Panc1 (cell line): Measurements from ENCODE around the gene NTM. TPM values are rescaled to one million over a fixed set of nuclear protein-coding genes. Genes with fewer than 3 reads are reported as not detected.

Source experiments
- ATAC-seq: fragments of 200-7000 bp; cut with Tn5 transposase; 2 replicates; pipeline ENCODE4 v1.9.1; 2020; ENCODE audit warnings: mild to moderate bottlenecking, moderate library complexity
- BruUV-seq: library from RNA; stranded (reverse); fragments of 400-500 nt; replicated peaks from 2 replicates; lab custom pipeline; 2021; lab: Mats Ljungman, UMichigan
- CTCF ChIA-PET: fragments of 300-600 bp; sonication (Branson Sonifier 250); formaldehyde crosslinking; loops from one replicate; lab custom pipeline; 2022; ENCODE audit warnings: antibody characterized with exemption; lab: Charles Lee
- POLR2A ChIA-PET: fragments of 300-600 bp; sonication (Branson Sonifier 250); formaldehyde crosslinking; loops from one replicate; lab custom pipeline; 2022; ENCODE audit warnings: antibody characterized with exemption; lab: Charles Lee
- DNase-seq: peaks from one replicate; pipeline ENCODE4 v3.0.0-alpha.2; 2010; ENCODE audit warnings: low read depth, low spot score
- H3K27ac ChIP-seq: 2 replicates; pipeline ENCODE4 v1.5.1; 2011; ENCODE audit warnings: mild to moderate bottlenecking, low read length, inconsistent platforms
- H3K27me3 ChIP-seq: fragments of 200-500 bp; sonication (Bioruptor generic); 2 replicates; pipeline ENCODE4 v1.6.0; 2014; ENCODE audit warnings: low read length, inconsistent platforms; ENCODE audit not compliant: control insufficient read depth, insufficient read depth
- H3K36me3 ChIP-seq: fragments of 200-500 bp; sonication (Bioruptor generic); 2 replicates; pipeline ENCODE4 v1.5.1; 2014; ENCODE audit warnings: inconsistent platforms, mild to moderate bottlenecking, low read length, moderate library complexity; ENCODE audit not compliant: control insufficient read depth, insufficient read depth
- H3K4me1 ChIP-seq: 2 replicates; pipeline ENCODE4 v1.5.1; 2011; ENCODE audit warnings: inconsistent platforms, mild to moderate bottlenecking, low read length, moderate library complexity; ENCODE audit not compliant: control insufficient read depth, insufficient read depth
- H3K4me3 ChIP-seq, 2 experiments: 2 replicates each; pipeline ENCODE4 v1.5.1; 2011 to 2012; ENCODE audit warnings: low read depth in 2 of 2, low read length in 2 of 2, mild to moderate bottlenecking in 2 of 2, inconsistent platforms in 1 of 2, moderate library complexity in 1 of 2
- H3K9me3 ChIP-seq: fragments of 200-500 bp; sonication (Bioruptor generic); 2 replicates; pipeline ENCODE4 v1.5.1; 2014; ENCODE audit warnings: low read depth, mild to moderate bottlenecking, inconsistent platforms, low read length, moderate library complexity; ENCODE audit not compliant: control insufficient read depth, insufficient read depth
- POLR2AphosphoS5 ChIP-seq: IDR thresholded peaks from 2 replicates; pipeline ENCODE4 v1.6.1; 2012; ENCODE audit warnings: mild to moderate bottlenecking, low read depth, low read length, moderate library complexity
- REST ChIP-seq, 2 experiments: IDR thresholded peaks; 2 replicates each; pipeline ENCODE4 v1.6.1; 2011 to 2012; ENCODE audit warnings: low read depth in 2 of 2, control low read depth in 1 of 2, low read length in 1 of 2, mild to moderate bottlenecking in 1 of 2, moderate library complexity in 1 of 2; ENCODE audit not compliant: insufficient read depth in 1 of 2
- SIN3A ChIP-seq: IDR thresholded peaks from 2 replicates; pipeline ENCODE4 v1.6.1; 2012; ENCODE audit warnings: low read depth, mild to moderate bottlenecking, low read length, moderate library complexity, borderline replicate concordance; ENCODE audit not compliant: insufficient read depth
- TCF7L2 ChIP-seq: IDR thresholded peaks from 2 replicates; pipeline ENCODE4 v1.6.1; 2011; ENCODE audit warnings: mild to moderate bottlenecking, low read depth, low read length, inconsistent platforms
- in situ Hi-C: cut with HindIII; loops from 2 replicates; pipeline ENCODE4 v1.10.0; 2016; ENCODE audit warnings: low sequenced_read_pairs, low pct_unique_long_range_greater_than_20kb
- intact Hi-C: fragments of 100-400 bp; cut with micrococcal nuclease; formaldehyde crosslinking; loops from one replicate; pipeline ENCODE4 v1.10.0; 2022; ENCODE audit not compliant: unreplicated experiment
- total RNA-seq: library from RNA; stranded (reverse); gene quantifications from one replicate; pipeline ENCODE4 v1.2.1, GENCODE V29; 2021; ENCODE audit not compliant: unreplicated experiment
- TF ChIP-seq, protein P1 (sequence below): fragments of 450-650 bp; IDR thresholded peaks from 2 replicates; pipeline ENCODE4 v1.5.1; 2017; ENCODE audit warnings: mild to moderate bottlenecking

NTM gene
- total RNA-seq, 1 experiment from 2014 or later: 0.10 TPM

DNA sequence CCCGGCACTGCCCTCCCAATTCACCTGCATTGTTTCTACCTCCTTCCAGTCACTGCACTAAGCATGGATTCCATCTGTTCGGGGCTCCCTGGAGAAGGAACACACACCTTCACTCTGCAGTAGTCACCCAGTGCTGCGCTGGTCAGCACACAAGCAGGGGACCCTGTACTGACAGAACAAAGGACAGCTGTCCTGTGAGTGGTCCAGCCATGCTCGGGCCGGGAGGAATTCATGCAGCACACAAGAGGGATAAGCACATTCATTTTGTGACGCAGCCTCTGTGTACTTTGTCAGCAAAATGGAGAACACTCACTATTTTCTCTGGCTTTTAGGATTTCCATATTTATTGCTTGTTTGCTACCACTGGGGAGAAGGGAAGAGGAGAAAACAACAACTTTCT, 167.3 kb downstream of the NTM start:
- in situ Hi-C loops: no loop called here
- CTCF ChIA-PET: no interaction called here
- Histone ChIP-seq H3K4me1 (no peaks in the 10 kb centered on the region), H3K9me3 (no peaks in the 10 kb centered on the region), H3K4me3 (no peak overlapping the region), H3K27ac (no peak overlapping the region), H3K36me3 (no peaks in the 10 kb centered on the region), H3K27me3 (no peaks in the 10 kb centered on the region)
- BruUV-seq: no TSS peak
- POLR2A ChIA-PET: no interaction called here
- TF ChIP-seq SIN3A (no peak), POLR2AphosphoS5 (no peak), TCF7L2 (no peak), REST (IDR thresholded peaks at IDR 0.05; ENCODE audit: insufficient read depth in 1 of 2, low read depth in 2 of 2, low read length in 1 of 2) (no peak)
- TF ChIP-seq, protein P1, sequence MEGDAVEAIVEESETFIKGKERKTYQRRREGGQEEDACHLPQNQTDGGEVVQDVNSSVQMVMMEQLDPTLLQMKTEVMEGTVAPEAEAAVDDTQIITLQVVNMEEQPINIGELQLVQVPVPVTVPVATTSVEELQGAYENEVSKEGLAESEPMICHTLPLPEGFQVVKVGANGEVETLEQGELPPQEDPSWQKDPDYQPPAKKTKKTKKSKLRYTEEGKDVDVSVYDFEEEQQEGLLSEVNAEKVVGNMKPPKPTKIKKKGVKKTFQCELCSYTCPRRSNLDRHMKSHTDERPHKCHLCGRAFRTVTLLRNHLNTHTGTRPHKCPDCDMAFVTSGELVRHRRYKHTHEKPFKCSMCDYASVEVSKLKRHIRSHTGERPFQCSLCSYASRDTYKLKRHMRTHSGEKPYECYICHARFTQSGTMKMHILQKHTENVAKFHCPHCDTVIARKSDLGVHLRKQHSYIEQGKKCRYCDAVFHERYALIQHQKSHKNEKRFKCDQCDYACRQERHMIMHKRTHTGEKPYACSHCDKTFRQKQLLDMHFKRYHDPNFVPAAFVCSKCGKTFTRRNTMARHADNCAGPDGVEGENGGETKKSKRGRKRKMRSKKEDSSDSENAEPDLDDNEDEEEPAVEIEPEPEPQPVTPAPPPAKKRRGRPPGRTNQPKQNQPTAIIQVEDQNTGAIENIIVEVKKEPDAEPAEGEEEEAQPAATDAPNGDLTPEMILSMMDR: no peak
- intact Hi-C loops: no loop called here
- ATAC-seq: no peak
- DNase-seq: no peak

DNA sequence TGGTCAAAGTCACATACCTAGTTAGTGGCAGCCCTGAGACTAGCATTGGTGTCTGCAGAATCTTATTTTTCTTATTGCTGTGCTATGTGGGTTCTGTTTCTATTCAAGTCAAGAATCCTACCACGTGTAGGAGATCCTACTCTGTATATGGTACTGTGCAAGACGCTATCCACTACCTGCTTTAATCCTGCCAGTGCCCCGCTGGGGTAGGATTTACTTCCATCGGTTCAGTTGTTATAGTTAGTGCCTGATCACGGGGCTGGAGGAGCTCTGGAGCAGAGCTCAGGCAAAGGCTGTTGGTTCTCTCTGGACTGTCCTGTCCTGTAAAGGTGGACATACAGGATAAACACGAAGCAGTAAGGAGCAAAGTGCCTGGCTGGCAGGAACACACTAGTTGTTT, 167.9 kb downstream of the NTM start:
- no TSS peak for BruUV-seq
- Histone ChIP-seq H3K36me3 (no peaks in the 10 kb centered on the region), H3K4me3 (no peak overlapping the region), H3K9me3 (no peaks in the 10 kb centered on the region), H3K27ac (no peak overlapping the region), H3K27me3 (no peaks in the 10 kb centered on the region), H3K4me1 (no peaks in the 10 kb centered on the region)
- no peak for DNase-seq
- TF ChIP-seq, protein P1: no peak
- no peak for TF ChIP-seq TCF7L2
- TF ChIP-seq REST (IDR thresholded peaks at IDR 0.05; ENCODE audit: insufficient read depth in 1 of 2, low read depth in 2 of 2, low read length in 1 of 2): no peak
- TF ChIP-seq POLR2AphosphoS5: no peak
- TF ChIP-seq SIN3A: no peak
- in situ Hi-C loops: no loop called here
- POLR2A ChIA-PET: no interaction called here
- intact Hi-C loops: no loop called here
- no peak for ATAC-seq
- CTCF ChIA-PET: interaction anchor here (0.6 kb wide), 1 partner anchor 562 kb away, joined by 3 read pairs; no protein-coding TSS in a partner anchor
